GM19455 (cell line): ENCODE data around the gene RAD50.

ENCODE experiments used
- ATAC-seq: cut with Tn5 transposase; IDR thresholded peaks from one replicate; pipeline ENCODE4 v1.9.1; 2021; ENCODE audit not compliant: unreplicated experiment

Gene RAD50

DNA sequence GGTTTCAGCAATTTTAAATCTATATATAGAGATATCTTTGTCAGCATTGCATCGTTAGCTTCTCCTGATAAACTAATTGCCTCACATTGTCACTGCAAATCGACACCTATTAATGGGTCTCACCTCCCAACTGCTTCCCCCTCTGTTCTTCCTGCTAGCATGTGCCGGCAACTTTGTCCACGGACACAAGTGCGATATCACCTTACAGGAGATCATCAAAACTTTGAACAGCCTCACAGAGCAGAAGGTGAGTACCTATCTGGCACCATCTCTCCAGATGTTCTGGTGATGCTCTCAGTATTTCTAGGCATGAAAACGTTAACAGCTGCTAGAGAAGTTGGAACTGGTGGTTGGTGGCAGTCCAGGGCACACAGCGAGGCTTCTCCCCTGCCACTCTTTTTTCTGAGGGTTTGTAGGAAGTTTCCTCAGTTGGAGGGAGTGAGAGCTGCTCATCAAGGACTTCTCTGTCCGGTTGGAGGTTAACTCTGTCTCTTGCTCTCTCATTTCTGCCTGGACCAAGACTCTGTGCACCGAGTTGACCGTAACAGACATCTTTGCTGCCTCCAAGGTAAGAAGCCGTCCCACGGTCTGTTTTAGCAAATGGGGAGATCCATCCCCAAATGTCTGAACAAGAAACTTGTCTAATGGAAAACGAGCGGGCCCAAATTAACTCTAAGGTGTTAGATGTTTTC is 117.3 kb downstream of the RAD50 start, which contains the start of gene IL4:
TSS of gene IL4 (plus strand) at position 51 of the 692 bp plus-strand sequence. CDS start at position 113, 62 bp downstream.
- ATAC-seq, result no peak

DNA sequence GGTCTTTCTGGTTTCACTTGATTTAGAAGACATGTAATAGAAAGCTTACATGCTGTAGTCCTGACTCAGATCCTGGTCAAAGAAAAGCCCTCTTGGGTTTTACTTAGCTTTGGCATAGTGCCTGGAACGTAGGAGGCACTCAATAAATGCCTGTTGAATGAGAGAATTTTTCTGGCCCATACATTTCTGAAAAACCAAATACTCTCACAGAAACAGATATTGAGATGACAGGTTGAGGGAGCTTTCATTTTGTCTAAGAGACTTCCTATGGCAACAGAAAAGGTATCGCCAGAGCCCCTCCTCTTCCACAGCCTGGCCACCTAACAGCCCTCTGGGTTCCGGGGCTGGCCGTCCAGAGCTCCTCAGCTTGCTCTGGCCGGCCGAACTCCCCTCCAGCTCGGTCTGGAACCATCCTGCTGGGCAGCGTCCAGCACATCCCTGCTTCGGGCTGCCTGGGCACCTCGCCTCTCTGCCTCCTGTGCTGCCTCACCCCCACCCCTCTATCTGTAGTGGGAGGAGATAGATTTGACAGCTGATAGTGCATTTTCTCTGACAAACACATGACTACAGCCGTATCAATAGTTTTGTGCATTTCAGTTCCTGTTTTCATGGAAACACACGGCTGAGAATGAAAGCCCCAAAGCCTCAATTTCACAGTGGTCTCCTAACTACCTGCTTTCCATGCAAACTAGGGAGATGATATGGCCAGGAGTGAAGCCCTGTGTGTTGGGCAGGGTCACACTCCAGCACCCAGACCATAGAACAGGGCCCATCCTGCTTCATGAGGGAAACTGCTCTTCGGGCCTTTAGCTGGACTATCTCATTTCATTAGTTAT is 118.1 kb downstream of the RAD50 start:
- peak; percentile 89 for ATAC-seq

DNA sequence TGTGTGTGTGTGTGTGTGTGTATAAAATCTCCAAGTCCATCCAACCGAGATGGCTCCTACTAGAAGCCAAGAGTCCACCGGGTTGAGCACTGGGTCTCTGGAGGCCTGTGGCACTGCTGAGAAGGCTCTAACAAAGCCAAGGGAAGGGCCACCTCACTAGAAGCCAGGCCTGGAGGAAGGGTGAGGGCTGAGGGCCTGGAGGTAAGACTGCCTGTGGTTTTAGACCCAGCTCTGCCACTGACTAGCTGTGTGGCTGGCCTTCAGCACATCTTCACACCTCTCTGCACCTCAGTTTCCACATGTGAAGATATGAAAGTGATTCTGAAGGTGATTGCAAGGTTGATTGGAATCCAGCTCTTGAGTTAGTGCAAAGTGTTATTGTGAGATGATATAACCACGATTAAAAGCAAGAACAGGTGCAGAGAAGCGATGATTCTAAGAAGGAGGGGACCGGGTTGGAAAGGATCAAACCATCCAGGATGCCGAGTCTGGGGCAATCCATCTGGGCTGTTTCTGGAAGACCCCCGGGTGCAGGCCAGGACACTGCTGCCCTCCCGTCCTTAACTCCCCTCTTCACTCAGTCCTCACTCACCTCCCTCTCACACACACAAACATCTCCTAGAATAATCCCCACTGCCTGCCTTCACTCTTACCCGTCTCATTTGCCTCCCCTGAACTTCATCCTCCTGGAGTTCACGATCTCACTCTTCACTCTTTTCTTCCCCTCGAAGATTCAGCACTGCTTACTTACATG is 119.3 kb downstream of the RAD50 start:
- no peak for ATAC-seq

DNA sequence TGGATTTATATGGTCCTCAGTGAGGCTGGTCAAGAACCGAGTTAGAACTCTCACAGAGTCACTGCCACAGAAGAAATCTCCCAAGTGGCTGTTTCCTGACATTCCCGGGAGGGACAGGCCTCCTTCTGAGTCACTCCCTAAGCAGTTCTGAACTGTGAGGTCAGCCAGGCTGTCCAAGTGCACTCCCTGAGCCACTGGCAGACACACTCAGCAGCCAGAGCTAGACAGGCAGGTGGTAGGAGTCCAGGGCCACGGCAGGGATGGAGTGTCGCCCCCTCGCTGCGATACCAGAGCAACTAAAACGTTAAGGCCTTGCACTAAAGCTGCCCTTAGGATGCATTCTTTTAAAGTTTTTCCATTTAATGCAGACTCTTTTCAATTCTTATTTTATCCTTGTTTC is 120.4 kb downstream of the RAD50 start:
- no peak for ATAC-seq

DNA sequence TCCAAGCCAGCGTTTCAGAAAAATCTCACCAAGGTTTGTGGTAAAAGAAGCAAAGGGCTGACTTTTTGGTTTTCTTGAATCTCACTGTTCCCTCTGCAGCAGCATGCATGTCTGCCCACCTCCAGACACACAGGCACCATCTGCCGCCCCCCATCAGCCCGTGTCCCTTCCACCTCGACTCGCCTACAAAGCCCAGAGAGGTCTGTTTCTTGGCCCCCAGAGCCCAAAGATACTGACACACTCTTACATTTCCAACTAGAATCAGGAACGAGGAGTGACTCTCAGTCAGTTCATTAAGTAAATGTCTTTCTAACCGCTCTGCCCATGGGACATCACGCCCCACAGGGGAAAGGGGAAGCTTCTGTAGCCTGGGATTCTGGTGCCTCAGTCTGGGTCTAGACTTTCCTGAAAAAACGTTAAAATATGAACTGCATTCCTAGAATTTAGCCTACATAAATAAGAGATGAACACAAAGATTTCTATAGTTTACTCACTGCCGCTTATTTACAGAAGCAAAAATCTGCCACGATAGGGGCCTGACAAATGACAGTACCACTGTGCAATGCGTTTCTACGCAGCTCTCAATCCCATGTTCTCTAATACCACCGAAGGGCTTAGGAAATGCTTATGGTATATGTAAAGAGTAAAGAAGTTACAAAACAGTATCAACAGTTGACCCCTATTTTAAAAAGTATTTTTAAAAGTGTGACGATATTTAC is 121.1 kb downstream of the RAD50 start:
- no peak for ATAC-seq

DNA sequence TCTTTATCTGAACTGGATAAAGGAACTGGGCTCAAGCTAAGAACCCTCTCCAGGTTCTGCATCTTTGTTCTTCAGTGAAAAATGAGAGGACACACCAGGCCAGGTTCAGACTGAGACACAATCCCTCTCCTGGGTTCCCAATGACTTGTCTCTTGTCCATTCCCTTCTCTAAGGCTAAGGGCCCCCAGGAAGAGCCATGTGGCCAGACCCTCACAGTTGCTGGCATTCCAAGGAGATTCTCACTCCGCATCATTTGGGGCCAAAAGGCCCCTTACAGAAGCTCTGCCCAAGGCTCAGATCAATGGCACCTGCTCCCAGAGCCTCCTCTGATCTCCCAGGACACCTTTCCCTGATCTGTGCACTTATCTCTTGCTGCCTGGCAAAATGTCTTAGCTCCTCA is 122.0 kb downstream of the RAD50 start:
- no peak for ATAC-seq

DNA sequence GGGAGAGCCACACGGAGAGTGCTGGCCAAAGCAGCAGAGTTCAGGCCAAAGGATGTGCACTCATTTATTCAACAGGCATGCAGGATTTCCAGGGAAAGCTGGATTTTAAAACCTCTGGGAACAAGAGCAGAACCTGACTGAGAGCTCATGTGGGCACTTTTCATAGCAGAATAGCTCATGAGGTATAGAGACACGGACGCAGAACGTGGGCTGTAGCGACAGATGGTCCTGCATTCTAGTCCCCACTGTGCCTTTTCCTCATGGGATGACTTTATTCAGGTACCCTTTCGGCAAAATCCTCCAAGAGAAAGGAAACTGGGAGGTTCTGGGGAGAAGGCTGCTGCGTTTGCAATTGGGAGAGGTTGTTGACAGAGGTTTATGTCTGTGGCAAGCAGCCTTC is 122.4 kb downstream of the RAD50 start:
- ATAC-seq, result no peak

DNA sequence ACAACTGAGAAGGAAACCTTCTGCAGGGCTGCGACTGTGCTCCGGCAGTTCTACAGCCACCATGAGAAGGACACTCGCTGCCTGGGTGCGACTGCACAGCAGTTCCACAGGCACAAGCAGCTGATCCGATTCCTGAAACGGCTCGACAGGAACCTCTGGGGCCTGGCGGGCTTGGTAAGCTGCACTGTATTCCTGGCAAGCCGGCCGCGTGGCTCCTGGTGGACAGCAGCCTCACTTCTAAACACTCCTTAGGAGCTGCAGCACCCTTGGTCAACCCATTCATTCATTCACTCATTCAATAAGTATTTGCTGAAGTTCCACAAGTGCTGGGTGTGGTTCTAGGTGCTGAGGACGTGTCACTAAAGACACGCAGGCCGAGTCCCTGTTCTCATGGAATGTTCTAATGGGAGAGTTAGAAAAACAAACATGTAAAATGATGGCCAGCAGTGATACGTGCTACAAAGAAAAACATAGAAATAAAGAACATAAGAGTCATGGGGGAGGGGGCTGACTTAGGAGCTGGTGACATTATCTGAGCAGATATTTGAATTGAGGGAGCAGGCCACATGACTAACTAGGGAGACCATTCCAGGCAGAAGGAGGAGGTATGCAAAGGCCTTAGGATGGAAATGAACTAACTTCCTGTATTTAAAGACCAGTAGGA is 123.1 kb downstream of the RAD50 start:
- no peak for ATAC-seq

DNA sequence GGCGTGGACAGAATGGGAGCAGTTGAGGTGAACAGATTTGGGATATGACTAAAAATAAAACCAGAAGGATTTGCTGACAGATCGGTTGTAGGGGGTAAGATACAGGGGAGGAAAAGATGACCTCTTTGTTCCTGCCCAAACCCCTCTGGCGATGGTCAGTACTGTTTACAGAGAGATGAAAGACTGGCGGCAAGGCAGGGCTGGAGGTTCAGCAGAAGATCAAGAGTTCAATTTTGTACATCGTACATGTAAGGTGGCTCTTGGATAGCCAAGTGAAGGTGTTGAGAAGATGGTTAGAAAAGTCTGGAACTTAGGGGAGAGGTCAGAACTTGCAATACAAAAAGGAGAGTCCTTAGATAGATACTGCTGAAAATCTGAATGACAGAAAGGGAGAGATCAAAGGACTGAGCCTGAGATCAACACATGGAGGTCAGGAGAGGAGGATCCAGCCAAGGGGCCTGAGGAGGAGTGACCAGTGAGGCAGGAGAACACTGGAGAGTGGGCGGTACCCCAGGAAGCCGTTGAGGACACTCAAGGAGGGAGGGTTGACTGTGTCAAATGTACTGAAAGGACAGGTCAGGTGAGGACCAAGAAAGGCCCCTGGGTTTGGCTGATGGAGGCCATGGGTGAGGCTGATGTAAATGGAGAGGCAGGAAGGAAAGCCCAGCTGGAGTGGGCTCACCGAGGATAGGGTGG is 124.2 kb downstream of the RAD50 start:
- no peak for ATAC-seq

DNA sequence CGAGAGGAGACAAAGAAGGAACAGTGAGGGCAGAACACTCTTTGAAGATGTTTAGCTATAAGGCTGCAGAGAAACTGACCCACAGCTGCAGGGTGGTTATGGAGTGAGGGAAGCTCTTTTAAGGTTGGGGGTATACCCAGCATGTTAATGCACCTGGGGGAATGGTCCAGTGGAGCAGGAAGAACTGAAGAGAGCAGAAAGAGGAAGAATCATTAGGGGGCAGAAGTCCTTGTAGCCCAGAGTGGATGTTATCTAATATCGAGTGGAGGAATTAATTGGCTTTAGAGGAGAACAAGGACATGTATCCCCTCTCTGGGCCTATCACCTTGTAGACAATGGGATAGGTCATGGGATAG is 124.7 kb downstream of the RAD50 start:
- no peak for ATAC-seq

DNA sequence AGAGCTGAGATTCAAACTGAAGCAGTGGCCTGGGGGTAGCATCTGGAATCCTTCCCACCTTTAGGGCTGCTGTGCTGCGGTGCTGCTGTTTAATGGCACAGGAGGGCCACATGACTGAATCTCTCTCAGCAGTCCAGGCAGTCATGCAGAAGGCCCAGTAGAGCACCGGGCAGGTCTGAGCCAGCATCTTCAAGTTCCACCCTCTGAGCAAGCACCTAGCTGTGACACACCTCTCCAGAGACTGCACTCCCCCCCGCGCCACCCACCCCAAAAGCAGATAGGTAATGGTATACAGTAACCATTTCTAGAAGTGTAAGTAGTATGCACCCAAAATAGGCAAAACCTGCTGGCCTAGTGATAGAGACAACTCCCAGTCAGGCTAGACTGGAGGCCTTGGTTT is 125.2 kb downstream of the RAD50 start:
- no peak for ATAC-seq

DNA sequence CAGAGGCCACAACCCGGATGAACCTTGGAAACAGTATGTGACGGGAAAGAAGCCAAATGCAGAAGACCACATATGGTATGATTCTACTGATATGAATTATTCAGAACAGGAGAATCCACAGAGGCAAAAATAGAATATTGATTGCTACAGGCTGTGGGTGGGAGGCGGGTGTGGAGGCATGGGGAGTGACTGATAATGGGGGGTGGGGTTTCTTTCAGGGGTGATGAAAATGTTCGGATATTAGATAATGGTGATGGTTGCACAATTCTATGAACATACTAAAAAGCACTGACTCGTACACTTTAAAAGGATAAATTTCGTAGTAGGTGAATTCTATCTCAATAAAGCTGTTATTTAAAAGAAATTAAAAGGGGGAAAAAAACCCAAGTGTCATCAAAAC is 127.7 kb downstream of the RAD50 start:
- ATAC-seq, result no peak

DNA sequence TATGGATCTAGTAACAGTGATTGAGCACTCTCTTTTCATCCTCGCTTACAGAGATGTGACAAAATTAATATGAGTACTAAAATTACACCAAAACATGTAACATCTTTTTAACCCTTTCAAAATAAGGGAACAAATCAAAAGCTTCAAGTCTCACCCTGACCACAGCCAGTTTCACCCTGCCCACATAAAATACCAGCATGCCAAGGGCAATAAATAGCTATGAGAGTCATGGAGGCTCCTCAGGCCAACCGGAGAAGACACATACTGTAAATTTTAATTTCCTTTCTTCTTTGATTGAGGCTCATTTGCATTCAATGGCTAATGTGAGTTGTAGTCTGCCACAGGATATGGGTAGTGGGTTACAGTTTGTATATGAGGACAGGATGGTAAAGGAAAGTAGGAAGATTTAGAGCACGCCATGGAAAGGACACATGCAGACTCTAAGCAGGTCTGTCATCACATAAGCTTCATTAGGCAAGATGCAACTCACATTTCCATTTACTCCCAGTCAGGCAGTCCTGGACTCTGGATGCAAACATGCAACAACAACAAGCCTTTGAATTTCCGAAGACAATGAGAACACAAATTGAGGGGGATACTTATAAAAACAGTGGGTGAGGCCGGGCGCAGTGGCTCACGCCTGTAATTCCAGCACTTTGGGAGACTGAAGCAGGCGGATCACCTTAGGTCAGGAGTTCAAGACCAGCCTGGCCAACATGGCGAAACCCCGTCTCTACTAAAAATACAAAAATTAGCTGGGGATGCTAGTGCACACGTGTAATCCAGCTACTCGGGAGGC is 128.3 kb downstream of the RAD50 start:
- no peak for ATAC-seq

DNA sequence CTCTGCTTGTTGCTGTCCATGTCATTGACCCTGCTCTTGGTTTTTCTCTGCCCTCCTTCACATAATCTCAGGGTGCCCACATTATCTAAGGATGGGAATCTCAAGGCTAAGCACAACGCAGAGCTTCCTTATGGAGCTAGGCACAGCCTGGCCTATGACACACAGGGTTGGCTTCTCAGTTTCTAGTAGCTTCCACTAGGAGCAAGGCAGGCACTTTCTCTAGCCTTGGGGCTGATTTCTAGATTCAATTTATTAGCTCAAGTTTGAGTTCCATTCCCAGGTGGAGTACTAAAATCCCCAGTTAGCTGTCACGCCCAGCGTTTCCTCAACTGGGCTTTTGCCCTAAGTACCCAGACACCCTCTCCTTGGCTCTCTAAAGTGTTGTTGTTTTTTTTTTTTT is 129.4 kb downstream of the RAD50 start:
- no peak for ATAC-seq

DNA sequence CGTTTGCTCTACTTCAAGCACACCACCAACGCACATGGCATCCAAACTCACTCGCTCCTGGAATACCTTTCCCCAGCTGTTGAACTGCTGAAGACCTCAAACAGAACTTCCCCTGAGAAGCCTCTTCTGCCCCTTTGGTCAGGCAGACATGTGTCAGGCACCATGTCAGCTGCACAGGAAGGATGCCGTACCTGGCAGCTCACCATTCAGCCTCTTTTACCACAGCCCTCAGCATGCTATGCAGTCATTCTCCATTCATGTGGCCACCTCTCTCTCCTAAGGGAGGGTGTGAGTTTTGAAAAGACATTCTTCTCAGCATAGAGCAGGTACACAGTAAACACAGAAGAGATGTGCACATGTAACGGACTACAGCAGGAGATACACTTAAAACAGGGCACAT is 131.2 kb downstream of the RAD50 start:
- no peak for ATAC-seq

DNA sequence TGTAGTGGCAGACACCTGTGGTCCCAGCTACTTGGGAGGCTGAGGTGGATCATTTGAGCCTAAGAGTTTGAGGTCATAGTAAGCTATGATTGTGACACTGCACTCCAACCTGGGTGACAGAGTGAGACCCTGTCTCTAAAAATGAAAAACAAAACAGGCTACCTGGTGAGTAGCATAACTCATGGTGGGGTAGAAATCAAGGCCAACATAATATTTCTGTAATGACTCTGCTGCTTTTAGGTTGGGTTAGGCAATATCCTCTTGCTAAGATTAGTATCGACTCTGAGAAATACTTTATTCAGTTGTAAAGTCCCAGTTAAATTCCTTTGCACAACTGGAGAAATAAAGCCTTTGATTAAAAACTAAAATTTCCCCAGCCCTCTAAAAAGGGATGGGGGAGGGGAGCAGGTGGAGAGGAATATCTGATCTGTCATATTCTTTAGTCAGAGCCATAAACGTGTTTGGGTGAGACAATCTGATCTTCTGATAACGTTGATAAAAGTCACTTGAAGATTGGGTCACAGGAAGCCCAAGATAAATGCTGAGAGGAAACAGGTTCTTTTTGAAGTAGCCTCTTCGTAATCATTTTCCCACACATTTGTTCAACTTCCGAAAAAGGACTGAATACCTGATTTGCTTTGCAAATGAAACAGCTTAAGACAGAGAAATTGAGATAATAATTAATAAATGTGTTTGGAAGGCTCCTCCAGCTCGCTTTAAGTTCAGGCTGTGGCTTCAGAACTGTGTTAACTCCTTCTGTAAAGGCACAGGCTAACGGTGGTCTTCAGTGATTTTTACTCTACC is 132.0 kb downstream of the RAD50 start:
- ATAC-seq, result no peak

DNA sequence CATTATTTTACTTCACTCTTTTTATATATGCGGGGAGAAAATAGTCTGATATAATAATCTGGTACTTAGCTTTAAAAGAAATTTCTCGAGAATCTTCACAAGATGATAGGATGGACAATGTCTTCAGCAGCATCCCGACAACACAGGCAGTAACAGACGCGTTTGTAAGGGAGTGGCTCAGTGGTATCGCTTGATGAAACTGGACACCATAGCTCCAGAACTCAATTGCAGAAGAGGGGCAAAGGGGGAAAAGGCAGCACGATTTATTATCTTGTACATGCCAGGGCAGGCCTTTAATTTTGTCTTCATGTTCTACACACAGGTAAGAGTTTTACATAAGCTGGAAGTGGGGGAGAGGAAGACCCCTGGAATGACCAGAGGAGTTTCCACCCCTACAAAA is 132.7 kb downstream of the RAD50 start:
- ATAC-seq, result no peak

DNA sequence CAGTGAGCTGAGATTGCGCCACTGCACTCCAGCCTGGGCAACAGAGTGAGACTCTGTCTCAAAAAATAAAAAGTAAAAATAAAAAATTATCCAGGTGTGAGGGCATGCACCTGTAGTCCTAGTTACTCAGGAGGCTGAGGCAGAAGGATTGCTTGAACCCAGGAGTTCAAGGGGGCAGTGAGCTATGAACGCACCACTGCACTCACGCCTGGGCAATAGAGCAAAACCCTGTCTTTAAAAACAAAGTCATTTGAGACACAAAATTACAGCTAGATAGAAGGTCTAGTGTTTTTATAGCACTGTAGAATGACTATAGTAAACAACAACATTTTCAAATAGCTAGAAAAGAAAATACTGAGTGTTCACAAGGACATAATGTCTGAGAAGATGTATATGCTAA is 133.4 kb downstream of the RAD50 start:
- no peak for ATAC-seq
